Neural cell (in vitro differentiated cells): ENCODE results near the gene KCNJ16.

Experiments
- CTCF ChIP-seq: fragments of 450-650 bp; IDR thresholded peaks from 2 replicates; pipeline ENCODE4 v1.5.1; 2014; ENCODE audit warnings: antibody characterized with exemption, mild to moderate bottlenecking, moderate library complexity; ENCODE audit not compliant: poor library complexity, severe bottlenecking
- EP300 ChIP-seq: fragments of 450-650 bp; conservative IDR thresholded peaks from 2 replicates; pipeline ENCODE4 v1.6.1; 2014; ENCODE audit warnings: antibody characterized with exemption, mild to moderate bottlenecking, moderate library complexity; ENCODE audit not compliant: poor library complexity, severe bottlenecking
- POLR2AphosphoS5 ChIP-seq: IDR thresholded peaks from 2 replicates; pipeline ENCODE4 v1.6.1; 2012

- TF ChIP-seq POLR2AphosphoS5 (no peak), CTCF (no peak), EP300 (no peak)
Observed at GRCh38 chr17:70153210-70153609, 78.2 kb downstream of the KCNJ16 start.
